Loucy (cell line): Measurements from ENCODE around the gene CAB39.

Experiments
- CTCF ChIP-seq: fragments of 200-600 bp; sonication (generic); conservative IDR thresholded peaks from 2 replicates; pipeline ENCODE4 v1.5.1; 2014; ENCODE audit warnings: mild to moderate bottlenecking, antibody characterized with exemption, low read length
- EZH2phosphoT487 ChIP-seq: fragments of 200-600 bp; IDR thresholded peaks from 2 replicates; pipeline ENCODE4 v1.6.1; 2018; ENCODE audit warnings: antibody characterized with exemption, mild to moderate bottlenecking, moderate library complexity, borderline replicate concordance

- TF ChIP-seq CTCF (no peak), EZH2phosphoT487 (no peak)
Measured at GRCh38 chr2:230758566-230759480, 46.2 kb downstream of the CAB39 start.
